ENCODE measurements around the gene PTPRU. TPM values are rescaled to one million over a fixed set of nuclear protein-coding genes. Genes with fewer than 3 reads are reported as not detected.

Gene PTPRU
- total and polyA plus RNA-seq, 4 donors: 1.6 to 15.1 (median 6.0) TPM

DNA sequence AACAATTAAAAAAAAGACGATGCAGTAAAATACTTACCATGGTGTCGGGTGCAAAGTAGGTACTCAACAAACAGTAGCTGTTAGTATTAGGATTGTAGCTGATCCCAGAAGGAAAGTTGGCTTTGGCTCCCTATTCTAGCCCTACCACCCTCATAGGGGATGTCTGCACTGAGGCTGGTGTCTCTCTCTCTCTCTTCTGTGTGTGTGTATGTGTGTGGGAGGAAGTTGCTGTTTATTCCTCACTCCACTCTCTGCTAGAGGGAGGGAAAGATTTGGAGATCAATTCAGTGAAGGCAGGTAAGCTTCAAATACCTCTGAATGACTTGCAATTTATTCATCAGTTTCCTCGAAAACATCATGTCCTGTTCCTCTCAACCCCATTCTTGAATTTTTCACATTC, 124.4 kb downstream of the PTPRU start:
- Histone ChIP-seq H3K9ac (ENCODE audit: low read depth in 1 of 2, low read length in 2 of 2) (no peak overlapping the region), H3K27ac (ENCODE audit: low read depth in 1 of 2, low read length in 2 of 2) (no peak overlapping the region)
- WGBS: 82% methylated on average over 3 of the region's 3 CpGs

More for the DNA sequence above, 124.4 kb downstream of the PTPRU start:
- TF ChIP-seq NR2F2 (IDR thresholded peaks at IDR 0.05) (no peak), TAF1 (conservative IDR thresholded peaks at IDR 0.05) (no peak), FOXA1 (IDR thresholded peaks at IDR 0.05) (no peak), GABPA (IDR thresholded peaks at IDR 0.05 in 1 of 2, conservative IDR thresholded peaks at IDR 0.05 in 1 of 2) (no peak), JUND (IDR thresholded peaks at IDR 0.05) (no peak), SP1 (IDR thresholded peaks at IDR 0.05) (no peak), RXRA (IDR thresholded peaks at IDR 0.05) (no peak), HNF4G (IDR thresholded peaks at IDR 0.05) (no peak), RAD21 (IDR thresholded peaks at IDR 0.05) (no peak), FOXA2 (IDR thresholded peaks at IDR 0.05) (no peak), EGR1 (IDR thresholded peaks at IDR 0.05; ENCODE audit: low read depth in 2 of 2) (no peak), YY1 (IDR thresholded peaks at IDR 0.05) (no peak), HNF4A (conservative IDR thresholded peaks at IDR 0.05) (no peak)
- TF ChIP-seq, protein P1, sequence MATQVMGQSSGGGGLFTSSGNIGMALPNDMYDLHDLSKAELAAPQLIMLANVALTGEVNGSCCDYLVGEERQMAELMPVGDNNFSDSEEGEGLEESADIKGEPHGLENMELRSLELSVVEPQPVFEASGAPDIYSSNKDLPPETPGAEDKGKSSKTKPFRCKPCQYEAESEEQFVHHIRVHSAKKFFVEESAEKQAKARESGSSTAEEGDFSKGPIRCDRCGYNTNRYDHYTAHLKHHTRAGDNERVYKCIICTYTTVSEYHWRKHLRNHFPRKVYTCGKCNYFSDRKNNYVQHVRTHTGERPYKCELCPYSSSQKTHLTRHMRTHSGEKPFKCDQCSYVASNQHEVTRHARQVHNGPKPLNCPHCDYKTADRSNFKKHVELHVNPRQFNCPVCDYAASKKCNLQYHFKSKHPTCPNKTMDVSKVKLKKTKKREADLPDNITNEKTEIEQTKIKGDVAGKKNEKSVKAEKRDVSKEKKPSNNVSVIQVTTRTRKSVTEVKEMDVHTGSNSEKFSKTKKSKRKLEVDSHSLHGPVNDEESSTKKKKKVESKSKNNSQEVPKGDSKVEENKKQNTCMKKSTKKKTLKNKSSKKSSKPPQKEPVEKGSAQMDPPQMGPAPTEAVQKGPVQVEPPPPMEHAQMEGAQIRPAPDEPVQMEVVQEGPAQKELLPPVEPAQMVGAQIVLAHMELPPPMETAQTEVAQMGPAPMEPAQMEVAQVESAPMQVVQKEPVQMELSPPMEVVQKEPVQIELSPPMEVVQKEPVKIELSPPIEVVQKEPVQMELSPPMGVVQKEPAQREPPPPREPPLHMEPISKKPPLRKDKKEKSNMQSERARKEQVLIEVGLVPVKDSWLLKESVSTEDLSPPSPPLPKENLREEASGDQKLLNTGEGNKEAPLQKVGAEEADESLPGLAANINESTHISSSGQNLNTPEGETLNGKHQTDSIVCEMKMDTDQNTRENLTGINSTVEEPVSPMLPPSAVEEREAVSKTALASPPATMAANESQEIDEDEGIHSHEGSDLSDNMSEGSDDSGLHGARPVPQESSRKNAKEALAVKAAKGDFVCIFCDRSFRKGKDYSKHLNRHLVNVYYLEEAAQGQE (IDR thresholded peaks at IDR 0.05): no peak
- TF ChIP-seq, protein P2, sequence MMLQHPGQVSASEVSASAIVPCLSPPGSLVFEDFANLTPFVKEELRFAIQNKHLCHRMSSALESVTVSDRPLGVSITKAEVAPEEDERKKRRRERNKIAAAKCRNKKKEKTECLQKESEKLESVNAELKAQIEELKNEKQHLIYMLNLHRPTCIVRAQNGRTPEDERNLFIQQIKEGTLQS (IDR thresholded peaks at IDR 0.05): no peak
- TF ChIP-seq, protein P3, sequence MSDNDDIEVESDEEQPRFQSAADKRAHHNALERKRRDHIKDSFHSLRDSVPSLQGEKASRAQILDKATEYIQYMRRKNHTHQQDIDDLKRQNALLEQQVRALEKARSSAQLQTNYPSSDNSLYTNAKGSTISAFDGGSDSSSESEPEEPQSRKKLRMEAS (IDR thresholded peaks at IDR 0.05): no peak
- TF ChIP-seq, protein P4, sequence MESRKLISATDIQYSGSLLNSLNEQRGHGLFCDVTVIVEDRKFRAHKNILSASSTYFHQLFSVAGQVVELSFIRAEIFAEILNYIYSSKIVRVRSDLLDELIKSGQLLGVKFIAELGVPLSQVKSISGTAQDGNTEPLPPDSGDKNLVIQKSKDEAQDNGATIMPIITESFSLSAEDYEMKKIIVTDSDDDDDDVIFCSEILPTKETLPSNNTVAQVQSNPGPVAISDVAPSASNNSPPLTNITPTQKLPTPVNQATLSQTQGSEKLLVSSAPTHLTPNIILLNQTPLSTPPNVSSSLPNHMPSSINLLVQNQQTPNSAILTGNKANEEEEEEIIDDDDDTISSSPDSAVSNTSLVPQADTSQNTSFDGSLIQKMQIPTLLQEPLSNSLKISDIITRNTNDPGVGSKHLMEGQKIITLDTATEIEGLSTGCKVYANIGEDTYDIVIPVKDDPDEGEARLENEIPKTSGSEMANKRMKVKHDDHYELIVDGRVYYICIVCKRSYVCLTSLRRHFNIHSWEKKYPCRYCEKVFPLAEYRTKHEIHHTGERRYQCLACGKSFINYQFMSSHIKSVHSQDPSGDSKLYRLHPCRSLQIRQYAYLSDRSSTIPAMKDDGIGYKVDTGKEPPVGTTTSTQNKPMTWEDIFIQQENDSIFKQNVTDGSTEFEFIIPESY (IDR thresholded peaks at IDR 0.05): no peak
- TF ChIP-seq, protein P5, sequence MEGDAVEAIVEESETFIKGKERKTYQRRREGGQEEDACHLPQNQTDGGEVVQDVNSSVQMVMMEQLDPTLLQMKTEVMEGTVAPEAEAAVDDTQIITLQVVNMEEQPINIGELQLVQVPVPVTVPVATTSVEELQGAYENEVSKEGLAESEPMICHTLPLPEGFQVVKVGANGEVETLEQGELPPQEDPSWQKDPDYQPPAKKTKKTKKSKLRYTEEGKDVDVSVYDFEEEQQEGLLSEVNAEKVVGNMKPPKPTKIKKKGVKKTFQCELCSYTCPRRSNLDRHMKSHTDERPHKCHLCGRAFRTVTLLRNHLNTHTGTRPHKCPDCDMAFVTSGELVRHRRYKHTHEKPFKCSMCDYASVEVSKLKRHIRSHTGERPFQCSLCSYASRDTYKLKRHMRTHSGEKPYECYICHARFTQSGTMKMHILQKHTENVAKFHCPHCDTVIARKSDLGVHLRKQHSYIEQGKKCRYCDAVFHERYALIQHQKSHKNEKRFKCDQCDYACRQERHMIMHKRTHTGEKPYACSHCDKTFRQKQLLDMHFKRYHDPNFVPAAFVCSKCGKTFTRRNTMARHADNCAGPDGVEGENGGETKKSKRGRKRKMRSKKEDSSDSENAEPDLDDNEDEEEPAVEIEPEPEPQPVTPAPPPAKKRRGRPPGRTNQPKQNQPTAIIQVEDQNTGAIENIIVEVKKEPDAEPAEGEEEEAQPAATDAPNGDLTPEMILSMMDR (IDR thresholded peaks at IDR 0.05; ENCODE audit: low read depth, low read length, missing input control): no peak
- H3K9me3 ChIP-seq (ENCODE audit: control insufficient read depth in 4 of 4, low read length in 3 of 4): no peaks in the 10 kb centered on the region
- H3K27me3 ChIP-seq (ENCODE audit: control insufficient read depth in 4 of 4, insufficient read depth in 4 of 4, low read length in 3 of 4): peaks cover 0 to 7% (median 0%) of the 10 kb centered on the region in 4 donors
- DNase-seq (ENCODE audit: low spot score): no peak
- H3K36me3 ChIP-seq (ENCODE audit: control insufficient read depth in 4 of 4, insufficient read depth in 3 of 4, low read depth in 1 of 4, low read length in 3 of 4): no peaks in the 10 kb centered on the region
- no peak overlapping the region for H3K4me3 ChIP-seq (ENCODE audit: low read depth in 1 of 3, low read length in 3 of 3)
- H3K4me1 ChIP-seq (ENCODE audit: control insufficient read depth in 4 of 4, insufficient read depth in 4 of 4, low read length in 3 of 4): no peaks in the 10 kb centered on the region
